Ishikawa (cell line): ENCODE measurements around the gene TMEM128.
A peak's percentile ranks its signal among the peaks of the same experiment; 100 is the strongest.

Source experiments
- CEBPB ChIP-seq: IDR thresholded peaks from 2 replicates; pipeline ENCODE4 v1.6.1; 2012
- CREB1 ChIP-seq: IDR thresholded peaks from 2 replicates; pipeline ENCODE4 v1.6.1; 2012; ENCODE audit warnings: low read depth
- EGR1 ChIP-seq: IDR thresholded peaks from 2 replicates; pipeline ENCODE4 v1.6.1; 2012
- EP300 ChIP-seq: IDR thresholded peaks from 2 replicates; pipeline ENCODE4 v1.6.1; 2012; ENCODE audit warnings: borderline replicate concordance
- FOXM1 ChIP-seq: IDR thresholded peaks from 2 replicates; pipeline ENCODE4 v1.6.1; 2012; ENCODE audit warnings: low read depth, borderline replicate concordance
- NFIC ChIP-seq: IDR thresholded peaks from 2 replicates; pipeline ENCODE4 v1.6.1; 2012
- RAD21 ChIP-seq: IDR thresholded peaks from 2 replicates; pipeline ENCODE4 v1.6.1; 2012; ENCODE audit warnings: low read depth
- REST ChIP-seq: IDR thresholded peaks from 2 replicates; pipeline ENCODE4 v1.6.1; 2012; ENCODE audit warnings: low read depth, mild to moderate bottlenecking
- TAF1 ChIP-seq: IDR thresholded peaks from 2 replicates; pipeline ENCODE4 v1.6.1; 2012; ENCODE audit warnings: low read depth, mild to moderate bottlenecking
- TCF12 ChIP-seq: IDR thresholded peaks from 2 replicates; pipeline ENCODE4 v1.6.1; 2012; ENCODE audit warnings: low read depth
- TEAD4 ChIP-seq: IDR thresholded peaks from 2 replicates; pipeline ENCODE4 v1.6.1; 2012
- USF1 ChIP-seq: IDR thresholded peaks from 2 replicates; pipeline ENCODE4 v1.6.1; 2012
- YY1 ChIP-seq: IDR thresholded peaks from 2 replicates; pipeline ENCODE4 v1.6.1; 2012; ENCODE audit warnings: low read depth
- ZBTB7A ChIP-seq: IDR thresholded peaks from 2 replicates; pipeline ENCODE4 v1.6.1; 2012; ENCODE audit warnings: low read depth
- TF ChIP-seq, protein P1 (sequence below): IDR thresholded peaks from 2 replicates; pipeline ENCODE4 v1.6.1; 2012

The TMEM128 gene

DNA sequence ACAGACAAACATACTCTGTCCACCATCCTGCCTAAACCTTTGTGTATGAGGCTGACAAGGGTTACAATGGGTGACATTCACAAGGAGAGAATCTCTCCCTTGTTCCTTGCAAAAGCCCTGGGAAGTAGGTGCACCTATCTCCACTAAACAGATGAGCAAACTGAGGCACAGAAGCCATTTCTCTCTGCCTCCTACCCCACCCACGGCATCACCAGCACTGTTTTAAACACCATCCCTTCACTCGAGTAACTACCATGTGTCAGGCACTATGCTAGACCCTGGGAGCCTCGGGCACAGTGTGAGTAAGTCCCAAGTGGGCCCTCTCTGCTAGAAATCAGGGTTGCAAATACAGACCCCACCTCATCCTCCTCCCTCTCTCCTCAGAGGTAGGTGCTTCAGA is 41.0 kb upstream of the TMEM128 start:
- no peak for TF ChIP-seq EP300
- TF ChIP-seq ZBTB7A, result no peak
- TF ChIP-seq, protein P1, sequence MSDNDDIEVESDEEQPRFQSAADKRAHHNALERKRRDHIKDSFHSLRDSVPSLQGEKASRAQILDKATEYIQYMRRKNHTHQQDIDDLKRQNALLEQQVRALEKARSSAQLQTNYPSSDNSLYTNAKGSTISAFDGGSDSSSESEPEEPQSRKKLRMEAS, result no peak
- TF ChIP-seq NFIC, result no peak
- TF ChIP-seq CREB1, result no peak
- TF ChIP-seq YY1, result no peak
- TF ChIP-seq CEBPB, result no peak
- no peak for TF ChIP-seq REST
- no peak for TF ChIP-seq USF1
- no peak for TF ChIP-seq EGR1

- TF ChIP-seq TCF12, result no peak
- TF ChIP-seq TEAD4, result no peak
- TF ChIP-seq FOXM1, result no peak
- TF ChIP-seq YY1, result no peak
- TF ChIP-seq ZBTB7A, result no peak
- no peak for TF ChIP-seq TAF1
- no peak for TF ChIP-seq REST
- no peak for TF ChIP-seq RAD21
- TF ChIP-seq CEBPB, result no peak
- TF ChIP-seq EP300, result no peak
- TF ChIP-seq EGR1, result no peak
These were observed 40.1 kb upstream of the TMEM128 start for GRCh38 chr4:4288098-4288497.

- TF ChIP-seq NFIC, result peak; percentile 60
- no peak for TF ChIP-seq FOXM1
These were observed 37.0 kb upstream of the TMEM128 start for GRCh38 chr4:4284827-4285618.

GRCh38 chr4:4281787-4282186 is 33.8 kb upstream of the TMEM128 start:
- TF ChIP-seq EP300, result no peak
- no peak for TF ChIP-seq RAD21
- TF ChIP-seq USF1, result no peak
- no peak for TF ChIP-seq TAF1
- no peak for TF ChIP-seq TEAD4
- TF ChIP-seq CEBPB, result no peak
- no peak for TF ChIP-seq CREB1
- TF ChIP-seq ZBTB7A, result no peak
- TF ChIP-seq REST, result no peak
- no peak for TF ChIP-seq EGR1
- TF ChIP-seq FOXM1, result no peak
- TF ChIP-seq, protein P1, result no peak
- no peak for TF ChIP-seq TCF12
- TF ChIP-seq YY1, result no peak
